Measurements from ENCODE around the gene CARNS1.

DNA sequence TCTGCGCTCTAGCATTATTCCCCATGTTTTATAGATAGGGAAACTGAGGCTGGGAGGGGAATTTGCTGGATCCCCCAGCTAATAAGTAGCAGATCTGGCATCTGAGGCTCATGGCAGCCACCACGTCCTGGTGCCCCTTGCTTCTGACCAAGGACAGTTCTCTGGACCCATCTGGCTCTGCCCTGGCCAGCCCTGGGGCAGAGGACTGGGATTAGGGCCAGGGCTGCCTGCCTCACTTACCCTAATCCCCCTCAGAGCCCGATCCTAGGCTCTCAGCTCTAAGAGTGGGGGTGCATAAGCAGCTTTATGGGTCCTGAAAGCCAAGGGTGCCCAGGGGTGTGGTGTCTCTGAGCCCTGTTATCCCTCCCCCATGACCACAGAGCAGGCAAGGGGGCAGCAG, 39.6 kb downstream of the CARNS1 start, which contains the start of gene CABP4:
- TF ChIP-seq, protein P1, sequence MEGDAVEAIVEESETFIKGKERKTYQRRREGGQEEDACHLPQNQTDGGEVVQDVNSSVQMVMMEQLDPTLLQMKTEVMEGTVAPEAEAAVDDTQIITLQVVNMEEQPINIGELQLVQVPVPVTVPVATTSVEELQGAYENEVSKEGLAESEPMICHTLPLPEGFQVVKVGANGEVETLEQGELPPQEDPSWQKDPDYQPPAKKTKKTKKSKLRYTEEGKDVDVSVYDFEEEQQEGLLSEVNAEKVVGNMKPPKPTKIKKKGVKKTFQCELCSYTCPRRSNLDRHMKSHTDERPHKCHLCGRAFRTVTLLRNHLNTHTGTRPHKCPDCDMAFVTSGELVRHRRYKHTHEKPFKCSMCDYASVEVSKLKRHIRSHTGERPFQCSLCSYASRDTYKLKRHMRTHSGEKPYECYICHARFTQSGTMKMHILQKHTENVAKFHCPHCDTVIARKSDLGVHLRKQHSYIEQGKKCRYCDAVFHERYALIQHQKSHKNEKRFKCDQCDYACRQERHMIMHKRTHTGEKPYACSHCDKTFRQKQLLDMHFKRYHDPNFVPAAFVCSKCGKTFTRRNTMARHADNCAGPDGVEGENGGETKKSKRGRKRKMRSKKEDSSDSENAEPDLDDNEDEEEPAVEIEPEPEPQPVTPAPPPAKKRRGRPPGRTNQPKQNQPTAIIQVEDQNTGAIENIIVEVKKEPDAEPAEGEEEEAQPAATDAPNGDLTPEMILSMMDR (IDR thresholded peaks at IDR 0.05; ENCODE audit: poor library complexity): no peak
- TF ChIP-seq EZH2 (IDR thresholded peaks at IDR 0.05; ENCODE audit: borderline replicate concordance): no peak
- TF ChIP-seq EZH2phosphoT487 (IDR thresholded peaks at IDR 0.05; ENCODE audit: low read depth, severe bottlenecking, unreplicated experiment): no peak

Data from hepatocyte (in vitro differentiated cells).